HCT116 (cell line): ENCODE data around the gene BICRA.

Experiments
- POLR2A ChIP-seq: IDR thresholded peaks from 2 replicates; pipeline ENCODE4 v1.7.0; 2011; ENCODE audit warnings: borderline replicate concordance; ENCODE audit not compliant: insufficient read depth, insufficient read length; ENCODE audit errors: extremely low read depth
- TF ChIP-seq, protein P1 (sequence below), 3 experiments: fragments of 200-600 bp in 1 of 3; sonication (generic) in 1 of 3; IDR thresholded peaks in 2 of 3; conservative IDR thresholded peaks in 1 of 3; 2 replicates each; pipeline ENCODE4 v1.5.1; 2012 to 2017; ENCODE audit warnings: low read depth in 2 of 3, low read length in 2 of 3, antibody characterized with exemption in 1 of 3, borderline replicate concordance in 1 of 3, control low read depth in 1 of 3, mild to moderate bottlenecking in 1 of 3, mixed read lengths in 1 of 3, mixed run types in 1 of 3, moderate library complexity in 1 of 3; ENCODE audit not compliant: insufficient read depth in 1 of 3
- TF ChIP-seq, protein P2 (sequence below): IDR thresholded peaks from 2 replicates; pipeline ENCODE4 v1.6.1; 2012

DNA sequence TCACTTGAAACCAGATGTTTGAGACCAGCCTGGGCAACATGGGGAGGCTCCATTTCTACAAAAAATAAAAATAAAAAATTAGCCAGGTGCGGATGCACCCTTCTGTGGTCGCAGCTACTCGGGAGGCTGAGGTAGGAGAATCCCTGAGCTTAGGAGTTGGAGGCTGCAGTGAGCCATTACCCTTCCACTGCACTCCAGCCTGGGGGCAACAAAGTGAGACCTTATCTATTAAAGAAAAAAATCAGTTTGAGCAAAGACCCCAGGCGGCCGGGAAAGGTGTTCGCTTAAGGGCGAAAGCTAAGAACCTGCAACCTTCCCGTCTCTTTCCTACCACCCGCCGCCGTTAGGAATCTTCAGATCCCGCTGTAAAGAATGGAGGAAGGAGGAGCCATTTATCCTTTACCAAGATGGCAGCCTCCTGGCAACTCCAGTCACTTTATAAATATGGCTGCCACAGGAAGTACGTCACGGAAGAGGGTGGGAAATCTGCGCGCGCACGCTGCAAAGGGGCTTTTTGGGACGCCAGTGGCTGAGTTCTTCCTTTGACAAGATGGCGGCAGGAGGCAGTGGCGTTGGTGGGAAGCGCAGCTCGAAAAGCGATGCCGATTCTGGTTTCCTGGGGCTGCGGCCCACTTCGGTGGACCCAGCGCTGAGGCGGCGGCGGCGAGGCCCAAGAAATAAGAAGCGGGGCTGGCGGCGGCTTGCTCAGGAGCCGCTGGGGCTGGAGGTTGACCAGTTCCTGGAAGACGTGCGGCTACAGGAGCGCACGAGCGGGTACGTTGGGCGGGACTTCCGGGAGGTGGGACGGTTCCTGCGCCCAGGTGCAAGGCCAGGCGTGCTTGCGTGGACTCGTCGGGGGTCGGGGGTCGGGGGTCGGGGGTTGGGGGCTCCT, 136.3 kb downstream of the BICRA start, which contains the start of gene NOP53:
- TF ChIP-seq, protein P1, sequence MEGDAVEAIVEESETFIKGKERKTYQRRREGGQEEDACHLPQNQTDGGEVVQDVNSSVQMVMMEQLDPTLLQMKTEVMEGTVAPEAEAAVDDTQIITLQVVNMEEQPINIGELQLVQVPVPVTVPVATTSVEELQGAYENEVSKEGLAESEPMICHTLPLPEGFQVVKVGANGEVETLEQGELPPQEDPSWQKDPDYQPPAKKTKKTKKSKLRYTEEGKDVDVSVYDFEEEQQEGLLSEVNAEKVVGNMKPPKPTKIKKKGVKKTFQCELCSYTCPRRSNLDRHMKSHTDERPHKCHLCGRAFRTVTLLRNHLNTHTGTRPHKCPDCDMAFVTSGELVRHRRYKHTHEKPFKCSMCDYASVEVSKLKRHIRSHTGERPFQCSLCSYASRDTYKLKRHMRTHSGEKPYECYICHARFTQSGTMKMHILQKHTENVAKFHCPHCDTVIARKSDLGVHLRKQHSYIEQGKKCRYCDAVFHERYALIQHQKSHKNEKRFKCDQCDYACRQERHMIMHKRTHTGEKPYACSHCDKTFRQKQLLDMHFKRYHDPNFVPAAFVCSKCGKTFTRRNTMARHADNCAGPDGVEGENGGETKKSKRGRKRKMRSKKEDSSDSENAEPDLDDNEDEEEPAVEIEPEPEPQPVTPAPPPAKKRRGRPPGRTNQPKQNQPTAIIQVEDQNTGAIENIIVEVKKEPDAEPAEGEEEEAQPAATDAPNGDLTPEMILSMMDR (IDR thresholded peaks at IDR 0.05 in 2 of 3, conservative IDR thresholded peaks at IDR 0.05 in 1 of 3; ENCODE audit: borderline replicate concordance in 1 of 3, insufficient read depth in 1 of 3, low read depth in 2 of 3, low read length in 2 of 3): peak in 1 of 3 experiments; percentile 1; a peak in 1 of 6 replicates
- TF ChIP-seq, protein P2, sequence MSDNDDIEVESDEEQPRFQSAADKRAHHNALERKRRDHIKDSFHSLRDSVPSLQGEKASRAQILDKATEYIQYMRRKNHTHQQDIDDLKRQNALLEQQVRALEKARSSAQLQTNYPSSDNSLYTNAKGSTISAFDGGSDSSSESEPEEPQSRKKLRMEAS: peak; percentile 88
- TF ChIP-seq POLR2A: no peak
